Dermis microvascular lymphatic vessel endothelial cell (primary cell): ENCODE measurements around the gene RAX. TPM values are rescaled to one million over a fixed set of nuclear protein-coding genes. Genes with fewer than 3 reads are reported as not detected.

Experiments used
- total RNA-seq: library from RNA; depleted of rRNA; stranded (reverse); fragments of >200 nt; gene quantifications from 2 replicates; pipeline ENCODE4 v1.2.1, GENCODE V29; 2014

RAX gene
- total RNA-seq, 1 donor from 2014 or later = not detected

Other genes starting within 250 kb of the RAX start
- 15.8 and 17.2 TPM in 2 replicates for gene SEC11C, start 133.6 kb downstream of the RAX start, total RNA-seq
- not detected in 2 replicates for gene GRP, start 53.3 kb downstream of the RAX start, total RNA-seq
- not detected in 2 replicates for gene CPLX4, start 45.2 kb upstream of the RAX start, total RNA-seq
- gene LMAN1, start 85.8 kb upstream of the RAX start, total RNA-seq = 80.4 and 92.5 TPM in 2 replicates